H1 (cell line): ENCODE results near the gene BAIAP2. TPM values are rescaled to one million over a fixed set of nuclear protein-coding genes. Genes with fewer than 3 reads are reported as not detected.

Experiments used
- CTCF ChIA-PET: fragments of 300-600 bp; sonication (Branson Sonifier 250); formaldehyde crosslinking; loops from one replicate; lab custom pipeline; 2021; ENCODE audit not compliant: partially characterized antibody; lab: Charles Lee
- POLR2A ChIA-PET: fragments of 300-600 bp; sonication (Branson Sonifier 250); formaldehyde crosslinking; loops from one replicate; lab custom pipeline; 2021; ENCODE audit warnings: inconsistent platforms; ENCODE audit not compliant: partially characterized antibody; lab: Charles Lee
- DNase-seq, 2 experiments: peaks; one replicate each; pipeline versions ENCODE4 v3.0.0 to v3.0.0-alpha.2; 2010 to 2022; ENCODE audit warnings: low spot score in 2 of 2, low read depth in 1 of 2, mixed read lengths in 1 of 2
- FAIRE-seq: peaks from 2 replicates; lab custom pipeline; 2011; peaks lifted over from hg19 to GRCh38; lab: Jason Lieb, UNC
- H2AFZ ChIP-seq: 2 replicates; pipeline ENCODE4 v1.8.1; 2012; ENCODE audit warnings: low read length, inconsistent platforms
- H2AK5ac ChIP-seq: 2 replicates; pipeline ENCODE4 v1.6.1; 2013; ENCODE audit warnings: low read depth, low read length
- H2BK120ac ChIP-seq: replicated peaks from 2 replicates; pipeline ENCODE3; 2013; ENCODE audit warnings: low read depth, low read length, inconsistent platforms
- H2BK12ac ChIP-seq: 2 replicates; pipeline ENCODE4 v1.6.1; 2013; ENCODE audit warnings: low read depth, low read length
- H2BK15ac ChIP-seq: 2 replicates; pipeline ENCODE4 v1.6.1; 2013; ENCODE audit warnings: low read length
- H2BK20ac ChIP-seq: 2 replicates; pipeline ENCODE4 v1.6.1; 2013; ENCODE audit warnings: low read length
- H2BK5ac ChIP-seq: 2 replicates; pipeline ENCODE4 v1.6.1; 2013; ENCODE audit warnings: low read depth, low read length
- H3K14ac ChIP-seq: 2 replicates; pipeline ENCODE4 v1.6.1; 2013; ENCODE audit warnings: inconsistent platforms; ENCODE audit not compliant: insufficient read length
- H3K18ac ChIP-seq: 2 replicates; pipeline ENCODE4 v1.6.1; 2013; ENCODE audit warnings: low read length; ENCODE audit errors: extremely low read depth
- H3K23ac ChIP-seq: 2 replicates; pipeline ENCODE4 v1.6.1; 2013; ENCODE audit warnings: inconsistent platforms; ENCODE audit not compliant: insufficient read length
- H3K23me2 ChIP-seq: 2 replicates; pipeline ENCODE4 v1.6.1; 2013; ENCODE audit warnings: low read depth, low read length
- H3K27ac ChIP-seq: 2 replicates; pipeline ENCODE4 v1.6.1; 2011; ENCODE audit warnings: low read depth, low read length, inconsistent platforms
- H3K27me3 ChIP-seq, 4 experiments: replicated peaks in 1 of 4; 1 replicate in 1 of 4; 2 replicates in 3 of 4; pipeline versions ENCODE4 v1.6.1 to v1.8.1; 2011 to 2013; ENCODE audit warnings: low read length in 3 of 4, mild to moderate bottlenecking in 3 of 4, inconsistent platforms in 2 of 4, mixed read lengths in 2 of 4, moderate library complexity in 1 of 4; ENCODE audit not compliant: control insufficient read depth in 3 of 4, insufficient read depth in 3 of 4; ENCODE audit errors: extremely low read depth in 1 of 4
- H3K36me3 ChIP-seq, 4 experiments: 2 replicates each; pipeline versions ENCODE4 v1.6.1 to v1.8.1; 2011 to 2013; ENCODE audit warnings: mild to moderate bottlenecking in 4 of 4, low read length in 3 of 4, moderate library complexity in 2 of 4, control low read depth in 1 of 4, inconsistent platforms in 1 of 4; ENCODE audit not compliant: insufficient read depth in 4 of 4, control insufficient read depth in 2 of 4
- H3K4ac ChIP-seq: replicated peaks from 2 replicates; pipeline ENCODE3; 2013; ENCODE audit warnings: low read length, low read depth, mixed read lengths, inconsistent platforms; ENCODE audit not compliant: insufficient read length
- H3K4me1 ChIP-seq, 4 experiments: replicated peaks in 1 of 4; 1 replicate in 1 of 4; 2 replicates in 3 of 4; pipeline versions ENCODE4 v1.6.1 to v1.8.1; 2011 to 2013; ENCODE audit warnings: low read length in 3 of 4, inconsistent platforms in 2 of 4, mixed read lengths in 1 of 4; ENCODE audit not compliant: insufficient read depth in 4 of 4, control insufficient read depth in 3 of 4
- H3K4me2 ChIP-seq, 2 experiments: 2 replicates each; pipeline versions ENCODE4 v1.6.1 to v1.8.1; 2011 to 2013; ENCODE audit warnings: low read depth in 2 of 2, low read length in 2 of 2, control low read depth in 1 of 2, inconsistent platforms in 1 of 2, mild to moderate bottlenecking in 1 of 2; ENCODE audit not compliant: insufficient read depth in 1 of 2
- H3K4me3 ChIP-seq, 4 experiments: fragments of 200-600, 300-600 bp in 1 of 4; sonication (generic), shearing (Covaris generic), sonication (Bioruptor Twin) in 1 of 4; 2 replicates each; pipeline versions ENCODE4 v1.5.1 to v1.8.1; 2011 to 2016; ENCODE audit warnings: low read length in 4 of 4, low read depth in 3 of 4, control low read depth in 2 of 4, inconsistent platforms in 2 of 4, mild to moderate bottlenecking in 2 of 4, mixed read lengths in 1 of 4, moderate library complexity in 1 of 4; ENCODE audit not compliant: insufficient read depth in 2 of 4; ENCODE audit errors: extremely low read depth in 1 of 4
- H3K56ac ChIP-seq: replicated peaks from 2 replicates; pipeline ENCODE3; 2013; ENCODE audit warnings: low read depth, mild to moderate bottlenecking, mixed read lengths, low read length, inconsistent platforms; ENCODE audit not compliant: insufficient read length
- H3K79me1 ChIP-seq: 2 replicates; pipeline ENCODE4 v1.6.1; 2013; ENCODE audit warnings: low read depth, low read length, control low read depth
- H3K79me2 ChIP-seq, 2 experiments: 2 replicates each; pipeline versions ENCODE4 v1.6.1 to v1.8.1; 2012 to 2013; ENCODE audit warnings: low read length in 2 of 2, mild to moderate bottlenecking in 2 of 2, inconsistent platforms in 1 of 2; ENCODE audit not compliant: insufficient read depth in 2 of 2, control insufficient read depth in 1 of 2
- H3K9ac ChIP-seq, 4 experiments: replicated peaks in 1 of 4; 1 replicate in 1 of 4; 2 replicates in 3 of 4; pipeline versions ENCODE4 v1.6.1 to v1.8.1; 2011 to 2013; ENCODE audit warnings: low read depth in 3 of 4, low read length in 3 of 4, control low read depth in 2 of 4, mild to moderate bottlenecking in 2 of 4, moderate library complexity in 2 of 4, inconsistent platforms in 1 of 4; ENCODE audit errors: extremely low read depth in 1 of 4
- H3K9me3 ChIP-seq, 2 experiments: 2 replicates each; pipeline versions ENCODE4 v1.6.1 to v1.8.1; 2012 to 2013; ENCODE audit warnings: mild to moderate bottlenecking in 2 of 2, moderate library complexity in 2 of 2, control low read depth in 1 of 2, inconsistent platforms in 1 of 2, low read depth in 1 of 2, low read length in 1 of 2, mixed read lengths in 1 of 2; ENCODE audit not compliant: insufficient read depth in 2 of 2
- H4K20me1 ChIP-seq, 2 experiments: replicated peaks in 1 of 2; 2 replicates each; pipeline versions ENCODE3 to v1.8.1; 2011 to 2013; ENCODE audit warnings: inconsistent platforms in 2 of 2, low read length in 2 of 2, mild to moderate bottlenecking in 1 of 2; ENCODE audit not compliant: insufficient read depth in 2 of 2, control insufficient read depth in 1 of 2
- H4K5ac ChIP-seq: 2 replicates; pipeline ENCODE4 v1.6.1; 2013; ENCODE audit warnings: low read length, low read depth, mixed read lengths, inconsistent platforms; ENCODE audit not compliant: insufficient read length
- H4K8ac ChIP-seq: 2 replicates; pipeline ENCODE4 v1.8.0; 2013; ENCODE audit warnings: mild to moderate bottlenecking, moderate library complexity, low read length, inconsistent platforms; ENCODE audit not compliant: insufficient read depth; ENCODE audit errors: extremely low read depth
- H4K91ac ChIP-seq: replicated peaks from 2 replicates; pipeline ENCODE3; 2013; ENCODE audit warnings: low read length, mixed read lengths, inconsistent platforms; ENCODE audit not compliant: insufficient read length
- ATF3 ChIP-seq: IDR thresholded peaks from 2 replicates; pipeline ENCODE4 v1.6.1; 2011; ENCODE audit warnings: low read depth, mild to moderate bottlenecking, low read length; ENCODE audit not compliant: insufficient read depth
- KDM1A ChIP-seq: fragments of 200-600, 300-600 bp; sonication (generic); IDR thresholded peaks from 2 replicates; pipeline ENCODE4 v1.7.1; 2016; ENCODE audit warnings: mild to moderate bottlenecking, low read length, borderline replicate concordance
- MAFK ChIP-seq: IDR thresholded peaks from 2 replicates; pipeline ENCODE4 v1.6.1; 2012; ENCODE audit warnings: low read depth, mild to moderate bottlenecking, improper control_type of control experiment, low read length
- RBBP5 ChIP-seq: IDR thresholded peaks from 2 replicates; pipeline ENCODE4 v1.7.1; 2012; ENCODE audit warnings: low read depth, mild to moderate bottlenecking, inconsistent platforms, low read length, moderate library complexity, borderline replicate concordance
- SAP30 ChIP-seq: fragments of 300-600 bp; sonication (generic); IDR thresholded peaks from 2 replicates; pipeline ENCODE4 v1.7.1; 2012; ENCODE audit warnings: low read length, moderate library complexity, mild to moderate bottlenecking, inconsistent platforms; ENCODE audit not compliant: insufficient read depth, insufficient replicate concordance
- SIN3A ChIP-seq, 2 experiments: IDR thresholded peaks in 1 of 2; conservative IDR thresholded peaks in 1 of 2; 2 replicates each; pipeline ENCODE4 v1.6.1; 2011 to 2012; ENCODE audit warnings: low read length in 2 of 2, improper control_type of control experiment in 1 of 2, low read depth in 1 of 2, mild to moderate bottlenecking in 1 of 2
- TAF1 ChIP-seq: IDR thresholded peaks from 2 replicates; pipeline ENCODE4 v1.6.1; 2011; ENCODE audit warnings: mild to moderate bottlenecking, low read depth, low read length
- TCF12 ChIP-seq: IDR thresholded peaks from 2 replicates; pipeline ENCODE4 v1.6.1; 2011; ENCODE audit warnings: low read depth, mild to moderate bottlenecking, low read length
- TEAD4 ChIP-seq: IDR thresholded peaks from 2 replicates; pipeline ENCODE4 v1.6.1; 2012; ENCODE audit warnings: low read depth, low read length, inconsistent platforms, mixed read lengths
- WGBS, 2 experiments: shearing (Covaris generic) in 1 of 2; methylation state at CpG; one replicate each; pipeline versions ENCODE4 v1.1.6 to v1.1.7; 2013 to 2015; ENCODE audit warnings: low lambda C conversion rate in 2 of 2, mixed read lengths in 2 of 2, inconsistent platforms in 1 of 2, low coverage in 1 of 2, missing lambda C conversion rate in 1 of 2; ENCODE audit not compliant: insufficient replicate concordance in 2 of 2, insufficient coverage in 1 of 2, insufficient read length in 1 of 2; ENCODE audit errors: extremely low coverage in 1 of 2, missing lambda C conversion rate in 1 of 2; 5-methylcytosine and 5-hydroxymethylcytosine counted together
- polyA plus RNA-seq, 7 experiments: library from polyadenylated mRNA; depleted of rRNA in 3 of 7; stranded (reverse) in 5 of 7; unstranded in 2 of 7; fragments of >200 nt in 5 of 7; fragments of 200-250 nt in 2 of 7; gene quantifications; 1 replicate in 5 of 7; 2 replicates in 1 of 7; 4 replicates in 1 of 7; pipeline versions ENCODE4 v1.2.1 to v1.2.3, GENCODE V29; 2011 to 2013; ENCODE audit warnings: missing spikeins in 2 of 7, mixed read lengths in 2 of 7
- total RNA-seq: library from RNA; stranded (reverse); fragmentation: NEBNext Ultra II Directional; extraction: Animal tissue kit (Norgen Biotek cat#: 25700); gene quantifications from 2 replicates; pipeline ENCODE4 v1.2.1, GENCODE V29; 2021

The BAIAP2 gene
- total and polyA plus RNA-seq, 2 of the 8 experiments (the other 6 are each of a cell fraction or from before 2014, with no cell fraction given) = 10.0 to 22.8 TPM

- DNase-seq = no peak
- Histone ChIP-seq H3K36me3 (no peaks in the 10 kb centered on the region), H4K20me1 (peaks cover 0 to 2% of the 10 kb centered on the region in 2 experiments), H3K79me2 (no peaks in the 10 kb centered on the region), H3K4me1 (peaks cover 0 to 11% (median 4%) of the 10 kb centered on the region in 4 experiments; a peak in 3 of 7 replicates), H3K27ac (no peak overlapping the region), H3K9ac (no peak overlapping the region; a peak in 2 of 7 replicates), H4K5ac (no peak overlapping the region), H2BK12ac (no peak overlapping the region), H3K27me3 (no peaks in the 10 kb centered on the region), H2BK5ac (no peak overlapping the region), H3K4ac (no peak overlapping the region), H3K23me2 (no peaks in the 10 kb centered on the region), H2AFZ (no peak overlapping the region), H4K8ac (no peak overlapping the region; the same call in 1 of the 2 replicates), H3K14ac (no peak overlapping the region), H2BK120ac (no peak overlapping the region), H4K91ac (no peak overlapping the region), H3K9me3 (no peaks in the 10 kb centered on the region), H3K23ac (no peak overlapping the region), H3K79me1 (no peaks in the 10 kb centered on the region), H3K18ac (no peak overlapping the region; the same call in 1 of the 2 replicates), H3K4me2 (no peak overlapping the region; a peak in 1 of 4 replicates), H3K4me3 (no peak overlapping the region), H3K56ac (no peak overlapping the region), H2BK20ac (no peak overlapping the region), H2BK15ac (no peak overlapping the region), H2AK5ac (no peak overlapping the region)
- CTCF ChIA-PET = interaction anchor here (0.7 to 1.8 kb wide), 6 partner anchors 12 to 58 kb away, joined by 3 to 5 read pairs (median 4); no protein-coding TSS in a partner anchor
- TF ChIP-seq RBBP5 = no peak
- peak in 1 of 2 experiments; percentile 41; a peak in 1 of 4 replicates for TF ChIP-seq SIN3A (conservative IDR thresholded peaks at IDR 0.05 in 1 of 2, IDR thresholded peaks at IDR 0.05 in 1 of 2; ENCODE audit: low read depth in 1 of 2, low read length in 2 of 2)
- TF ChIP-seq TAF1 = no peak
- peak; percentile 69 for TF ChIP-seq TEAD4
- TF ChIP-seq TCF12 = 0 out of 2 replicates have a peak, but pooled peaks have one; percentile 22
- no peak for TF ChIP-seq KDM1A
- no peak for TF ChIP-seq SAP30
- TF ChIP-seq ATF3 = no peak
- TF ChIP-seq MAFK = no peak
- 90% methylated on average over 13 of the region's 14 CpGs; no CpG with 5 or more reads in 1 of the 2 experiments for WGBS, 2 experiments
- POLR2A ChIA-PET = interaction anchor here (1.7 kb wide), 1 partner anchor 10 kb away, joined by 4 read pairs; no protein-coding TSS in a partner anchor
- FAIRE-seq = no peak
Observed at GRCh38 chr17:81131486-81132196, 96.7 kb downstream of the BAIAP2 start.
